Neural cell (in vitro differentiated cells): ENCODE data around the gene MRPS10. TPM values are rescaled to one million over a fixed set of nuclear protein-coding genes. Genes with fewer than 3 reads are reported as not detected.

ENCODE experiments used
- H2AFZ ChIP-seq: fragments of 200-600, 300-800 bp; sonication (generic), shearing (Covaris generic); 2 replicates; pipeline ENCODE4 v1.6.0; 2014; ENCODE audit warnings: low read depth, mild to moderate bottlenecking, antibody characterized with exemption, low read length, moderate library complexity
- H3F3A ChIP-seq: fragments of 200-600 bp; shearing (Covaris generic); 2 replicates; pipeline ENCODE4 v1.6.1; 2016; ENCODE audit warnings: mild to moderate bottlenecking, moderate library complexity, mixed read lengths, antibody characterized with exemption, low read length; ENCODE audit not compliant: insufficient read depth, poor library complexity, severe bottlenecking
- H3K27ac ChIP-seq: fragments of 200-600, 300-800 bp; sonication (generic), shearing (Covaris generic); 2 replicates; pipeline ENCODE4 v1.5.1; 2014; ENCODE audit warnings: mild to moderate bottlenecking, low read length, moderate library complexity
- H3K27me3 ChIP-seq: fragments of 300-800, 200-600 bp; sonication (generic), shearing (Covaris generic); 2 replicates; pipeline ENCODE4 v1.6.0; 2014; ENCODE audit warnings: mild to moderate bottlenecking, low read depth, low read length, moderate library complexity; ENCODE audit not compliant: insufficient read depth
- H3K36me3 ChIP-seq: fragments of 300-800, 200-600 bp; sonication (generic), shearing (Covaris generic); 2 replicates; pipeline ENCODE4 v1.5.1; 2014; ENCODE audit warnings: mild to moderate bottlenecking, antibody characterized with exemption, low read length, moderate library complexity; ENCODE audit not compliant: insufficient read depth
- H3K4me2 ChIP-seq: fragments of 300-800, 200-600 bp; sonication (generic), shearing (Covaris generic); 2 replicates; pipeline ENCODE4 v1.6.0; 2014; ENCODE audit warnings: mild to moderate bottlenecking, low read length
- H3K4me3 ChIP-seq: fragments of 300-800, 200-600 bp; sonication (generic), shearing (Covaris generic); 2 replicates; pipeline ENCODE4 v1.5.1; 2014; ENCODE audit warnings: mild to moderate bottlenecking, low read length, moderate library complexity
- H3K79me2 ChIP-seq: fragments of 200-600 bp; shearing (Covaris generic); replicated peaks from 2 replicates; pipeline ENCODE4 v1.6.0; 2014; ENCODE audit warnings: mild to moderate bottlenecking, low read length, moderate library complexity; ENCODE audit not compliant: insufficient read depth
- H3K9ac ChIP-seq: fragments of 300-800, 200-600 bp; sonication (generic), shearing (Covaris generic); 2 replicates; pipeline ENCODE4 v1.6.1; 2016; ENCODE audit warnings: mild to moderate bottlenecking, low read length, mixed read lengths
- H3K9me2 ChIP-seq: fragments of 200-600 bp; shearing (Covaris generic); 2 replicates; pipeline ENCODE4 v1.6.1; 2016; ENCODE audit warnings: mild to moderate bottlenecking, low read length, mixed read lengths; ENCODE audit not compliant: insufficient read depth
- H3K9me3 ChIP-seq: fragments of 200-600, 300-800 bp; sonication (generic), shearing (Covaris generic); 2 replicates; pipeline ENCODE4 v1.6.1; 2016; ENCODE audit warnings: mild to moderate bottlenecking, mixed run types, low read length, moderate library complexity, mixed read lengths
- H4K20me1 ChIP-seq: fragments of 200-600 bp; shearing (Covaris generic); 2 replicates; pipeline ENCODE4 v1.6.1; 2016; ENCODE audit warnings: mild to moderate bottlenecking, mixed run types; ENCODE audit not compliant: insufficient read depth
- CTCF ChIP-seq: fragments of 450-650 bp; IDR thresholded peaks from 2 replicates; pipeline ENCODE4 v1.5.1; 2014; ENCODE audit warnings: antibody characterized with exemption, mild to moderate bottlenecking, moderate library complexity; ENCODE audit not compliant: poor library complexity, severe bottlenecking
- EP300 ChIP-seq: fragments of 450-650 bp; conservative IDR thresholded peaks from 2 replicates; pipeline ENCODE4 v1.6.1; 2014; ENCODE audit warnings: antibody characterized with exemption, mild to moderate bottlenecking, moderate library complexity; ENCODE audit not compliant: poor library complexity, severe bottlenecking
- EZH2 ChIP-seq: fragments of 200-600, 300-800 bp; shearing (Covaris generic), sonication (generic); IDR thresholded peaks from 2 replicates; pipeline ENCODE4 v1.6.1; 2014; ENCODE audit warnings: antibody characterized with exemption, low read length, borderline replicate concordance, mild to moderate bottlenecking; ENCODE audit not compliant: insufficient read depth, poor library complexity, severe bottlenecking
- MXI1 ChIP-seq: fragments of 450-650 bp; conservative IDR thresholded peaks from 2 replicates; pipeline ENCODE4 v1.6.1; 2014; ENCODE audit warnings: antibody characterized with exemption, mild to moderate bottlenecking; ENCODE audit not compliant: poor library complexity, severe bottlenecking
- POLR2AphosphoS5 ChIP-seq: IDR thresholded peaks from 2 replicates; pipeline ENCODE4 v1.6.1; 2012
- RAD21 ChIP-seq: fragments of 450-650 bp; conservative IDR thresholded peaks from 2 replicates; pipeline ENCODE4 v1.6.1; 2014; ENCODE audit warnings: antibody characterized with exemption, mild to moderate bottlenecking, moderate library complexity
- REST ChIP-seq: IDR thresholded peaks from 2 replicates; pipeline ENCODE4 v1.6.1; 2012; ENCODE audit warnings: borderline replicate concordance
- SMC3 ChIP-seq: fragments of 450-650 bp; conservative IDR thresholded peaks from 2 replicates; pipeline ENCODE4 v1.6.1; 2014; ENCODE audit warnings: antibody characterized with exemption, mild to moderate bottlenecking, moderate library complexity; ENCODE audit not compliant: poor library complexity
- TAF1 ChIP-seq: IDR thresholded peaks from 2 replicates; pipeline ENCODE4 v1.6.1; 2012; ENCODE audit warnings: low read depth
- polyA plus RNA-seq: library from polyadenylated mRNA; depleted of rRNA; stranded (reverse); fragments of >200 nt; gene quantifications from 2 replicates; pipeline ENCODE4 v1.2.3, GENCODE V29; 2014

MRPS10 gene
- polyA plus RNA-seq, 1 donor from 2014 or later = 37.4 TPM

GRCh38 chr6:42232035-42232434, 14.4 kb upstream of the MRPS10 start:
- no peaks in the 10 kb centered on the region for H3K9me3 ChIP-seq
- H4K20me1 ChIP-seq = no peaks in the 10 kb centered on the region
- TF ChIP-seq TAF1 (no peak), EP300 (no peak), SMC3 (no peak)
- H3K4me2 ChIP-seq = no peak overlapping the region
- no peak overlapping the region for H3K27ac ChIP-seq
- no peak overlapping the region for H3K9ac ChIP-seq
- H3K36me3 ChIP-seq = peaks cover 7% of the 10 kb centered on the region
- no peaks in the 10 kb centered on the region for H3F3A ChIP-seq
- H3K9me2 ChIP-seq = no peaks in the 10 kb centered on the region
- H3K79me2 ChIP-seq = no peaks in the 10 kb centered on the region
- no peak overlapping the region for H2AFZ ChIP-seq
- no peak overlapping the region for H3K4me3 ChIP-seq
- no peaks in the 10 kb centered on the region for H3K27me3 ChIP-seq

GRCh38 chr6:42230345-42231321, 13.0 kb upstream of the MRPS10 start:
- Histone ChIP-seq H2AFZ (no peak overlapping the region), H3K27me3 (no peaks in the 10 kb centered on the region), H3K9ac (no peak overlapping the region), H3K9me3 (no peaks in the 10 kb centered on the region), H3K4me2 (no peak overlapping the region), H3F3A (no peaks in the 10 kb centered on the region), H3K4me3 (no peak overlapping the region), H3K9me2 (no peaks in the 10 kb centered on the region), H4K20me1 (no peaks in the 10 kb centered on the region), H3K79me2 (no peaks in the 10 kb centered on the region), H3K27ac (no peak overlapping the region), H3K36me3 (peaks cover 7% of the 10 kb centered on the region)
- TF ChIP-seq POLR2AphosphoS5 = no peak
- TF ChIP-seq REST = no peak

- Histone ChIP-seq H3K79me2 (no peaks in the 10 kb centered on the region), H3K4me2 (no peak overlapping the region), H3K9ac (no peak overlapping the region), H3K27ac (no peak overlapping the region), H3K27me3 (no peaks in the 10 kb centered on the region), H3K36me3 (peaks cover 7% of the 10 kb centered on the region), H3K9me3 (no peaks in the 10 kb centered on the region), H3K4me3 (no peak overlapping the region), H2AFZ (no peak overlapping the region), H4K20me1 (no peaks in the 10 kb centered on the region), H3F3A (no peaks in the 10 kb centered on the region), H3K9me2 (no peaks in the 10 kb centered on the region)
- no peak for TF ChIP-seq MXI1
- TF ChIP-seq EP300 = no peak
- TF ChIP-seq REST = no peak
- no peak for TF ChIP-seq POLR2AphosphoS5
- TF ChIP-seq EZH2 = no peak
- TF ChIP-seq TAF1 = no peak
- no peak for TF ChIP-seq SMC3
- TF ChIP-seq CTCF = no peak
- no peak for TF ChIP-seq RAD21
Observed at GRCh38 chr6:42229506-42230119, 12.0 kb upstream of the MRPS10 start.
